ENCODE data around the gene CILP. TPM values are rescaled to one million over a fixed set of nuclear protein-coding genes. Genes with fewer than 3 reads are reported as not detected.
A peak's percentile ranks its signal among the peaks of the same experiment; 100 is the strongest.

The CILP gene
- total and polyA plus RNA-seq, 3 experiments from 2014 or later: 0.04 to 0.08 TPM; not detected in 1

DNA sequence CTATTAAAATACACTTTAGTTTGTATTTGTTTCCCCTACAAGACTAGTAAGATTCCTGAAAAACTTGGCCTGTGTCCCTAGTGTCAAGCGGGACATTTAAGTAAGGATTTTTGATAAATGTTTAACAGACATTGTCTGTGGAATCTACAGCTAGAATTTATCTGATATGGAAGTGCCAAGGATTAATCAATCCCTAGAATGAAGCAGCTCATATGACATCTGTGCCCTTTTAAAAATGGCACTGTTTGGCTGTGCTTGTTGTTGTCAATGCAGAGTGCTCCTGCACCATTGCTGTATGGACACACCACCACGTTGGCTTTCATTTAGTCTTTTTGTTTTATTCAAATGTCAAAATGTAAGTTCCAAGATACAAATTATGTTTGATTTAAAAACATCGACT is 63.4 kb downstream of the CILP start:
- H3K27me3 Mint-ChIP-seq: no peaks in the 10 kb centered on the region
- H3K27ac Mint-ChIP-seq: peak overlapping the region in 3 of 8 donors; percentile 7 to 70 (median 21)
- DNase-seq: no peak
- no peak overlapping the region for H3K27ac ChIP-seq (ENCODE audit: low read depth, low read length)
- H3K36me3 ChIP-seq (ENCODE audit: insufficient read depth, low read length): peaks cover 6% of the 10 kb centered on the region
- ChIA-PET CTCF (no interaction called here), POLR2A (interaction anchor here (0.9 kb wide), 1 partner anchor 38 kb away, joined by 3 read pairs; the partner anchor contains the start of gene CLPX)
- H3K4me3 Mint-ChIP-seq: no peak overlapping the region
- H3K4me1 Mint-ChIP-seq: no peaks in the 10 kb centered on the region
- H3K9me3 Mint-ChIP-seq: no peaks in the 10 kb centered on the region
- no peak overlapping the region for H3K4me3 ChIP-seq (ENCODE audit: low read length)
- peaks cover 0 to 45% (median 10%) of the 10 kb centered on the region in 3 donors for H3K36me3 Mint-ChIP-seq
- no peaks in the 10 kb centered on the region for H3K4me1 ChIP-seq (ENCODE audit: insufficient read depth, low read length)
- no peaks in the 10 kb centered on the region for H3K27me3 ChIP-seq (ENCODE audit: insufficient read depth, low read length, poor library complexity, severe bottlenecking)
- no peaks in the 10 kb centered on the region for H3K9me3 ChIP-seq (ENCODE audit: low read length)

DNA sequence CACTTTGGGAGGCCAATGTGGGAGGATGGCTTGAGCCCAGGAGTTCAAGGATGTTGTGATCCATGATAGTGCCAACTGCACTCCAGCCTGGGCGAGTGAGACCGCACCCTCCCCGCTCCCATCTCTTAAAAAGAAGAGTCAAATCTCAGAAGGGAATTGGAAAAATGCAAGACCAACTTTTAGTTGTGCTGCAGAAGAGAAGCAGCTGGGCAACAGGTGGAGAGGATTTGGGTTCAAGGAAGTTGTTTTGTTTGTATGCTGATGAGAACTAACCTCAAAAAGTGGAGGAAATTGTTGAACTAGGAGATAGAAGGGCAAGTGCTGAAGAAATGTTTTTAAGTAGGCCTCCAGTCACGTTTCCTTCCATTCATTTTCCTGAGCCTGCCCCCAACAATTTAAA is 64.8 kb downstream of the CILP start:
- no peak overlapping the region for H3K4me3 ChIP-seq (ENCODE audit: low read length)
- no peaks in the 10 kb centered on the region for H3K27me3 Mint-ChIP-seq
- no peaks in the 10 kb centered on the region for H3K4me1 Mint-ChIP-seq
- no peak overlapping the region for H3K27ac ChIP-seq (ENCODE audit: low read depth, low read length)
- DNase-seq: no peak
- ChIA-PET CTCF (no interaction called here), POLR2A (no interaction called here)
- H3K9me3 ChIP-seq (ENCODE audit: low read length): no peaks in the 10 kb centered on the region
- H3K4me3 Mint-ChIP-seq: no peak overlapping the region
- peaks cover 6% of the 10 kb centered on the region for H3K36me3 ChIP-seq (ENCODE audit: insufficient read depth, low read length)
- peaks cover 0 to 35% (median 6%) of the 10 kb centered on the region in 3 donors for H3K36me3 Mint-ChIP-seq
- no peaks in the 10 kb centered on the region for H3K9me3 Mint-ChIP-seq
- H3K4me1 ChIP-seq (ENCODE audit: insufficient read depth, low read length): no peaks in the 10 kb centered on the region
- H3K27me3 ChIP-seq (ENCODE audit: insufficient read depth, low read length, poor library complexity, severe bottlenecking): no peaks in the 10 kb centered on the region
- no peak overlapping the region for H3K27ac Mint-ChIP-seq

Other genes starting within 250 kb of the CILP start
- gene SPG21, start 221.6 kb downstream of the CILP start, total RNA-seq: 10 to 100 TPM; 66.3 to 67.4 TPM
- 118 TPM for gene SPG21, start 221.6 kb downstream of the CILP start, polyA plus RNA-seq
- gene MTFMT, start 181.8 kb downstream of the CILP start, total RNA-seq: 10 to 100 TPM; 22.7 to 24.3 TPM
- 20.2 TPM for gene MTFMT, start 181.8 kb downstream of the CILP start, polyA plus RNA-seq
- not detected for gene SLC51B, start 166.1 kb downstream of the CILP start, total RNA-seq
- gene SLC51B, start 166.1 kb downstream of the CILP start, polyA plus RNA-seq: not detected
- gene RASL12, start 143.5 kb downstream of the CILP start, total RNA-seq: not detected
- gene RASL12, start 143.5 kb downstream of the CILP start, polyA plus RNA-seq: not detected
- gene KBTBD13, start 134.7 kb downstream of the CILP start, total RNA-seq: not detected
- gene KBTBD13, start 134.7 kb downstream of the CILP start, polyA plus RNA-seq: not detected
- gene UBAP1L, start 96.3 kb downstream of the CILP start, total RNA-seq: 1 to 10 TPM; 3.5 TPM
- gene UBAP1L, start 96.3 kb downstream of the CILP start, polyA plus RNA-seq: 0.45 TPM
- 10 to 100 TPM; 33.6 to 39.6 TPM for gene PDCD7, start 77.7 kb downstream of the CILP start, total RNA-seq
- gene PDCD7, start 77.7 kb downstream of the CILP start, polyA plus RNA-seq: 21.7 TPM
- 10 to 100 TPM; 60.5 to 65.6 TPM for gene CLPX, start 26.1 kb downstream of the CILP start, total RNA-seq
- 28.9 TPM for gene CLPX, start 26.1 kb downstream of the CILP start, polyA plus RNA-seq
- 10 to 100 TPM; 14.1 to 14.7 TPM for gene PARP16, start 75.4 kb upstream of the CILP start, total RNA-seq
- 30.9 TPM for gene PARP16, start 75.4 kb upstream of the CILP start, polyA plus RNA-seq
- gene RNU5A-1, start 84.6 kb upstream of the CILP start, total RNA-seq: not detected
- gene RNU5A-1, start 84.6 kb upstream of the CILP start, polyA plus RNA-seq: not detected
- not detected for gene RNU5B-1, start 93.2 kb upstream of the CILP start, total RNA-seq
- gene RNU5B-1, start 93.2 kb upstream of the CILP start, polyA plus RNA-seq: not detected
- gene IGDCC3, start 166.5 kb upstream of the CILP start, total RNA-seq: not detected
- gene IGDCC3, start 166.5 kb upstream of the CILP start, polyA plus RNA-seq: not detected
- gene IGDCC4, start 211.5 kb upstream of the CILP start, total RNA-seq: under 1 TPM; 0.35 to 0.51 TPM
- not detected for gene IGDCC4, start 211.5 kb upstream of the CILP start, polyA plus RNA-seq

Measured in CD8-positive, alpha-beta memory T cell (primary cell).